ENCODE data around the gene LMNB1.
"Not testable (repeated sequence)": the region's sequence is repeated elsewhere in the genome, so short reads cannot be mapped to it uniquely, and the experiment has no call there.

LMNB1 gene

DNA sequence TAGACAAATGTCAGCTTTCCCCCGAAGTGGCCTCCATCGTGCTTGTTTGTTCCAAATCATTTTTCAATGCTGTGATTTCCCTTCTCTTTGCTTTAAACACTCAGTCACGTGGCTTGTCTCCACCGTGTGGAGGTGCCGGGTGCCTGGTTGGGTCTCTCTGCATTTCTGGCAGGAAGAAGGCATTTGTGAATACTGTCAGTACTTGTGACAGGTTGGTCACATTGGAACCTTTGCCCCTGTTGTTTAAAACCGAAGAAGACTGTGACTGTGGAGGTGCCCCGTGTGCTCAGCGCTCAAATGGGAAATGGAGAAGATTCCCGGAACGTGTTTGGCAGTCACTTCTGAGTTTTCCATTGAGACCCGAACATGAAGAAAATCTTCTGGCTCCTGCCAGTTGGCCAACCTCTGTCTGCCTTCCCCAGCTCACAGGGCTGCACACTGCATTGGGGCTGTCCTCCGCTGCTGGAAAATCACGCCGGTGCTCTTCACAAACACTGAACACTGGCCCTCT is 74.6 kb downstream of the LMNB1 start:
- ATAC-seq (ENCODE audit: insufficient read depth, low read depth), result no peak
- DNase-seq, result no peak
- Histone ChIP-seq H3K9me3 (ENCODE audit: insufficient read depth, low read length, severe bottlenecking) (no peaks in the 10 kb centered on the region), H2AFZ (ENCODE audit: low read depth, low read length) (no peak overlapping the region), H3K4me1 (ENCODE audit: insufficient read depth, low read length) (peaks cover 3% of the 10 kb centered on the region; the same call in 1 of the 2 replicates), H3K27me3 (ENCODE audit: insufficient read depth, low read length, poor library complexity) (no peaks in the 10 kb centered on the region), H3K27ac (ENCODE audit: low read length) (peak overlapping the region; percentile 49), H3K9ac (ENCODE audit: low read depth, low read length) (no peak overlapping the region), H3K79me2 (ENCODE audit: insufficient read depth, low read length) (no peaks in the 10 kb centered on the region), H3K36me3 (ENCODE audit: insufficient read depth, low read length) (peaks cover 21% of the 10 kb centered on the region), H3K4me2 (ENCODE audit: insufficient read depth, low read length) (no peak overlapping the region), H4K20me1 (ENCODE audit: insufficient read depth, low read length) (no peaks in the 10 kb centered on the region), H3K4me3 (ENCODE audit: low read depth in 1 of 2, low read length in 2 of 2) (no peak overlapping the region)
- TF ChIP-seq, protein P1, sequence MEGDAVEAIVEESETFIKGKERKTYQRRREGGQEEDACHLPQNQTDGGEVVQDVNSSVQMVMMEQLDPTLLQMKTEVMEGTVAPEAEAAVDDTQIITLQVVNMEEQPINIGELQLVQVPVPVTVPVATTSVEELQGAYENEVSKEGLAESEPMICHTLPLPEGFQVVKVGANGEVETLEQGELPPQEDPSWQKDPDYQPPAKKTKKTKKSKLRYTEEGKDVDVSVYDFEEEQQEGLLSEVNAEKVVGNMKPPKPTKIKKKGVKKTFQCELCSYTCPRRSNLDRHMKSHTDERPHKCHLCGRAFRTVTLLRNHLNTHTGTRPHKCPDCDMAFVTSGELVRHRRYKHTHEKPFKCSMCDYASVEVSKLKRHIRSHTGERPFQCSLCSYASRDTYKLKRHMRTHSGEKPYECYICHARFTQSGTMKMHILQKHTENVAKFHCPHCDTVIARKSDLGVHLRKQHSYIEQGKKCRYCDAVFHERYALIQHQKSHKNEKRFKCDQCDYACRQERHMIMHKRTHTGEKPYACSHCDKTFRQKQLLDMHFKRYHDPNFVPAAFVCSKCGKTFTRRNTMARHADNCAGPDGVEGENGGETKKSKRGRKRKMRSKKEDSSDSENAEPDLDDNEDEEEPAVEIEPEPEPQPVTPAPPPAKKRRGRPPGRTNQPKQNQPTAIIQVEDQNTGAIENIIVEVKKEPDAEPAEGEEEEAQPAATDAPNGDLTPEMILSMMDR (IDR thresholded peaks at IDR 0.05; ENCODE audit: borderline replicate concordance, extremely low read depth, low read length, poor library complexity, severe bottlenecking), result no peak
- TF ChIP-seq EZH2 (IDR thresholded peaks at IDR 0.05; ENCODE audit: borderline replicate concordance, low read depth, low read length, severe bottlenecking), result no peak

DNA sequence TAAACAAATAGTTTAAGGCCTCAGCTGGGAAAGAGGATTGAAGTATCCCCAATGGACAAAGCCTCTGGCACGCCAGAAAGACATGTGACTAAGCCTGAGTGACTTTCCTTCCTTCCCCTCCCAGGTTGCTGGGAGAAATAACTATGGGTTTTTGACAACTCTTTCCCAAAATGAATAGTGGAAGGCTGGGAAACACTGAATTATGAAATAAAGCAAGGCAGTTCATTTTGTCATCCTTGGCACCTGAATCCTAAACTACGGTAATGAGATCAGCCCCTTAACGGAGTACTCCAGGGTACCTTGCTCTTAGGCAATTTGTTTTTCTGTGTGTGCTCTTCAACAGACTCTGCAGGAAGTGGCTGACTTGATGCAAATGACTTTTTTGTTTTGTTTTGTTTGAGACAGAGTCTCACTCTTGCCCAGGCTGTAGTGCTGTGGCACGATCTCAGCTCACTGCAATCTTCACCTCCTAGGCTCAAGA is 75.2 kb downstream of the LMNB1 start:
- ATAC-seq (ENCODE audit: insufficient read depth, low read depth) (0 out of 3 replicates have a peak, but pooled peaks have one; percentile 20), DNase-seq (no peak)
- Histone ChIP-seq H2AFZ (ENCODE audit: low read depth, low read length) (no peak overlapping the region), H3K36me3 (ENCODE audit: insufficient read depth, low read length) (peaks cover 23% of the 10 kb centered on the region), H3K27me3 (ENCODE audit: insufficient read depth, low read length, poor library complexity) (no peaks in the 10 kb centered on the region), H3K4me1 (ENCODE audit: insufficient read depth, low read length) (peaks cover 3% of the 10 kb centered on the region; the same call in 1 of the 2 replicates), H3K4me3 (ENCODE audit: low read depth in 1 of 2, low read length in 2 of 2) (no peak overlapping the region), H3K4me2 (ENCODE audit: insufficient read depth, low read length) (no peak overlapping the region), H4K20me1 (ENCODE audit: insufficient read depth, low read length) (no peaks in the 10 kb centered on the region), H3K9me3 (ENCODE audit: insufficient read depth, low read length, severe bottlenecking) (no peaks in the 10 kb centered on the region), H3K27ac (ENCODE audit: low read length) (peak overlapping the region; percentile 49), H3K9ac (ENCODE audit: low read depth, low read length) (no peak overlapping the region), H3K79me2 (ENCODE audit: insufficient read depth, low read length) (no peaks in the 10 kb centered on the region)
- no peak for TF ChIP-seq EZH2 (IDR thresholded peaks at IDR 0.05; ENCODE audit: borderline replicate concordance, low read depth, low read length, severe bottlenecking)
- TF ChIP-seq, protein P1 (IDR thresholded peaks at IDR 0.05; ENCODE audit: borderline replicate concordance, extremely low read depth, low read length, poor library complexity, severe bottlenecking), result no peak

GRCh38 chr5:126852841-126853271 is 75.9 kb downstream of the LMNB1 start:
- no peak for DNase-seq
- 0 out of 3 replicates have a peak, but pooled peaks have one; percentile 31 for ATAC-seq (ENCODE audit: insufficient read depth, low read depth)
- Histone ChIP-seq H4K20me1 (ENCODE audit: insufficient read depth, low read length) (no peaks in the 10 kb centered on the region), H3K9me3 (ENCODE audit: insufficient read depth, low read length, severe bottlenecking) (no peaks in the 10 kb centered on the region), H3K36me3 (ENCODE audit: insufficient read depth, low read length) (peaks cover 24% of the 10 kb centered on the region), H3K27ac (ENCODE audit: low read length) (no peak overlapping the region; the same call in 1 of the 2 replicates), H3K4me1 (ENCODE audit: insufficient read depth, low read length) (peaks cover 3% of the 10 kb centered on the region; the same call in 1 of the 2 replicates), H2AFZ (ENCODE audit: low read depth, low read length) (no peak overlapping the region), H3K79me2 (ENCODE audit: insufficient read depth, low read length) (no peaks in the 10 kb centered on the region), H3K27me3 (ENCODE audit: insufficient read depth, low read length, poor library complexity) (no peaks in the 10 kb centered on the region), H3K4me2 (ENCODE audit: insufficient read depth, low read length) (no peak overlapping the region), H3K9ac (ENCODE audit: low read depth, low read length) (no peak overlapping the region), H3K4me3 (ENCODE audit: low read depth in 1 of 2, low read length in 2 of 2) (no peak overlapping the region)
- no peak for TF ChIP-seq EZH2 (IDR thresholded peaks at IDR 0.05; ENCODE audit: borderline replicate concordance, low read depth, low read length, severe bottlenecking)
- TF ChIP-seq, protein P1 (IDR thresholded peaks at IDR 0.05; ENCODE audit: borderline replicate concordance, extremely low read depth, low read length, poor library complexity, severe bottlenecking), result no peak

DNA sequence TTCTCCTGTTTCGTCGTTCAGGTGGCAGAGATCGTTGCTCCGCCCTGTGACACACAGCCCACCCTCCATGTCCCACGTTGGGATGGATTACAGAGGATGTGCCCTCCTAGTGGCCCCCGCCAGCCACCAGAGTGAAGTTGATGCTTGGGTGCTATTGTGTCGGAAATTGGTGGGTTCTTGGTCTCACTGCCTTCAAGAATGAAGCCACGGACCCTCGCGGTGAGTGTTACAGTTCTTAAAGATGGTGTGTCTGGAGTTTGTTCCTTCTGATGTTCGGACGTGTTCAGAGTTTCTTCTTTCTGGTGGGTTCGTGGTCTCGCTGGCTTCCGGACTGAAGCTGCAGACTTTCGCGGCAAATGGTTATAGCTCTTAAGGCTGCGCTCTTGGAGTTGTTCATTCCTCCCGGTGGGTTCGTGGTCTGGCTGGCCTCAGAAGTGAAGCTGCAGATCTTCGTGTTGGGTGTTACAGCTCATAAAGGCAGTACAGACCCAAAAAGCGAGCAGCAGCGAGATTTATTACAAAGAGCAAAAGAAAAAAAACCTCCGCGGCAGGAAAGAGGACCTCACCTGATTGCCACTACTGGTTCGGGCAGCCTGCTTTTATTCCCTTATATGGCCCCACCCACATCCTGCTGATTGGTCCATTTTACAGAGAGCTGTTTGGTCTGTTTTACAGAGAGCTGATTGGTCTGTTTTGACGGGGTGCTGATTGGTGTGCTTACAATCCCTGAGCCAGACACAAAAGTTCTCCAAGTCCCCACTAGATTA is 76.8 kb downstream of the LMNB1 start:
- DNase-seq (peak; percentile 58), ATAC-seq (ENCODE audit: insufficient read depth, low read depth) (peak; percentile 70)
- not testable (repeated sequence) for H4K20me1 ChIP-seq (ENCODE audit: insufficient read depth, low read length); H3K9ac ChIP-seq (ENCODE audit: low read depth, low read length); H3K27ac ChIP-seq (ENCODE audit: low read length); H3K4me3 ChIP-seq (ENCODE audit: low read depth in 1 of 2, low read length in 2 of 2); H3K27me3 ChIP-seq (ENCODE audit: insufficient read depth, low read length, poor library complexity); H2AFZ ChIP-seq (ENCODE audit: low read depth, low read length); H3K4me1 ChIP-seq (ENCODE audit: insufficient read depth, low read length); H3K79me2 ChIP-seq (ENCODE audit: insufficient read depth, low read length); H3K4me2 ChIP-seq (ENCODE audit: insufficient read depth, low read length); H3K9me3 ChIP-seq (ENCODE audit: insufficient read depth, low read length, severe bottlenecking)
- peaks cover 32% of the 10 kb centered on the region for H3K36me3 ChIP-seq (ENCODE audit: insufficient read depth, low read length)
